Left ventricle myocardium inferior (tissue), 1 donor: Measurements from ENCODE around the gene F13A1. TPM values are rescaled to one million over a fixed set of nuclear protein-coding genes. Genes with fewer than 3 reads are reported as not detected.
A peak's percentile ranks its signal among the peaks of the same experiment; 100 is the strongest.

ENCODE experiments used
- DNase-seq: peaks from one replicate; pipeline ENCODE4 v3.0.0-alpha.2; 2020
- H3K27ac ChIP-seq: fragments of 200-600 bp; replicated peaks from 2 replicates; pipeline ENCODE4 v1.8.0; 2021
- H3K27me3 ChIP-seq: fragments of 200-600 bp; 2 replicates; pipeline ENCODE4 v1.8.0; 2021; ENCODE audit warnings: low read depth
- H3K36me3 ChIP-seq: fragments of 200-600 bp; 2 replicates; pipeline ENCODE4 v1.8.0; 2021
- H3K4me1 ChIP-seq: fragments of 200-600 bp; 2 replicates; pipeline ENCODE4 v1.8.0; 2021
- H3K4me3 ChIP-seq: fragments of 200-600 bp; 2 replicates; pipeline ENCODE4 v1.8.0; 2021; ENCODE audit warnings: mild to moderate bottlenecking, moderate library complexity
- H3K9me3 ChIP-seq: fragments of 200-600 bp; replicated peaks from 2 replicates; pipeline ENCODE4 v1.8.0; 2021
- intact Hi-C: fragments of 100-400 bp; cut with micrococcal nuclease; formaldehyde crosslinking; loops from one replicate; pipeline ENCODE4 v1.11.0; 2022
- microRNA-seq: library from miRNA; unstranded; fragments of <30 nt; microRNA quantifications from one replicate; pipeline ENCODE4 v1.2.0, GENCODE V29; 2020
- total RNA-seq: library from RNA; stranded (reverse); fragmentation: NEBNext Ultra II Directional; extraction: Animal tissue kit (Norgen Biotek cat#: 25700); gene quantifications from one replicate; pipeline ENCODE4 v1.2.1, GENCODE V29; 2021
- TF ChIP-seq, protein P1 (sequence below): fragments of 200-600 bp; IDR thresholded peaks from 2 replicates; pipeline ENCODE4 v1.8.0; 2021; ENCODE audit warnings: antibody characterized with exemption, mild to moderate bottlenecking, borderline replicate concordance
- donor health status: DM: no; HTN: yes; CAD: no; lungs with severe emphysema.

F13A1 gene
- total RNA-seq, 1 donor from 2014 or later: 93.1 TPM

DNA sequence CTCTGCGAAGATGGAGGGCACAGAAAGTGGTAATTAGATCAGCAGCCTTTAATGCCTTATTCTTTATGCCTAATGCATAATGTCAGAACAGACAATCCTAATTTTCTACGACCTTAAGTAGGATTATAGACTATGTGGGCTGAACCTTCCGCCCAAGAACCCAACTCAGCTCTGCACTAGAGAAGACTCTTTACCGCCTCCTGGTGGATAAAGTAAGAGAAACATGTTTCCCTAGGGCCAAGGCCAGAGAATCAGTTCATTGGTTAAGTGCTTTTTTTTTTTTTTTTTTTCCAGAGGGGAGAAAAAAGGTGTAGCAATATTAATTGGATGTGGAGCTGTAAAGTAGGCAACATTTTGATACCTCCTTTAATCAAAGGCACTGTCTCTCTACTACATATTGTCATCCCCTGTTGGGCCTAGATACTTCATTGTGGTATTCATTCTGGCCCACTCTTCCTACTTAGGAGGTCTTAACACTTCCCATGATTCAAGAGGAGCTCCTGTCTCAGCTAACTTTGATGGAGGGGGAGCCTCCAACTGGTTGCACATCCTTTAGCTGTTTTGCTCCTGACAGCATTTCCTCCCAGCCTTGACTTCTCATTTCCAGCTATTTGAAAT is 188.9 kb downstream of the F13A1 start:
- Histone ChIP-seq H3K4me3 (no peak overlapping the region), H3K4me1 (no peaks in the 10 kb centered on the region), H3K27me3 (no peaks in the 10 kb centered on the region), H3K9me3 (no peaks in the 10 kb centered on the region), H3K36me3 (no peaks in the 10 kb centered on the region), H3K27ac (no peak overlapping the region)
- TF ChIP-seq, protein P1, sequence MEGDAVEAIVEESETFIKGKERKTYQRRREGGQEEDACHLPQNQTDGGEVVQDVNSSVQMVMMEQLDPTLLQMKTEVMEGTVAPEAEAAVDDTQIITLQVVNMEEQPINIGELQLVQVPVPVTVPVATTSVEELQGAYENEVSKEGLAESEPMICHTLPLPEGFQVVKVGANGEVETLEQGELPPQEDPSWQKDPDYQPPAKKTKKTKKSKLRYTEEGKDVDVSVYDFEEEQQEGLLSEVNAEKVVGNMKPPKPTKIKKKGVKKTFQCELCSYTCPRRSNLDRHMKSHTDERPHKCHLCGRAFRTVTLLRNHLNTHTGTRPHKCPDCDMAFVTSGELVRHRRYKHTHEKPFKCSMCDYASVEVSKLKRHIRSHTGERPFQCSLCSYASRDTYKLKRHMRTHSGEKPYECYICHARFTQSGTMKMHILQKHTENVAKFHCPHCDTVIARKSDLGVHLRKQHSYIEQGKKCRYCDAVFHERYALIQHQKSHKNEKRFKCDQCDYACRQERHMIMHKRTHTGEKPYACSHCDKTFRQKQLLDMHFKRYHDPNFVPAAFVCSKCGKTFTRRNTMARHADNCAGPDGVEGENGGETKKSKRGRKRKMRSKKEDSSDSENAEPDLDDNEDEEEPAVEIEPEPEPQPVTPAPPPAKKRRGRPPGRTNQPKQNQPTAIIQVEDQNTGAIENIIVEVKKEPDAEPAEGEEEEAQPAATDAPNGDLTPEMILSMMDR: peak; percentile 46
- intact Hi-C loops: no loop called here
- no peak for DNase-seq

DNA sequence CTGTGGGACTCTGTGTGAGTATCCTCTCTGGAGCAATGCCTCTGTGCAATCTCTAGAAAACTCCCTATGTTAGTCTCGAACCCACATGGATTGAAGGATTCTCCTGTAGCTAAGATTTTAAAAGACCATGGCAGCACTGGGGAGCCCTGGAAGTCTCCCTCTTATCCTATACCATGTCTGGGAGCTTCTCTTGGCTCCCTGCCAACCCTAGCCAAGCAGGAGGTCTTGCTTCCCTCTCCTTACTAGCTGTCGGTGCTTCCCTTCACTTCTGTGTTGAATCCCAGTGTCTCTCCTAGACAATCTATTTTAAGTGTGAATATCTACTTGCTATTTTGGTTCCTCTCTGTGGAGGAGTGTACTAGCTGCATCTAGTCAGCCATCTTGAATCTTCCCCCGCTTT is 195.0 kb downstream of the F13A1 start:
- Histone ChIP-seq H3K4me3 (no peak overlapping the region), H3K4me1 (no peaks in the 10 kb centered on the region), H3K27me3 (no peaks in the 10 kb centered on the region), H3K36me3 (no peaks in the 10 kb centered on the region), H3K9me3 (peaks cover 21% of the 10 kb centered on the region), H3K27ac (no peak overlapping the region)
- intact Hi-C loops: no loop called here
- DNase-seq: no peak
- TF ChIP-seq, protein P1: no peak

DNA sequence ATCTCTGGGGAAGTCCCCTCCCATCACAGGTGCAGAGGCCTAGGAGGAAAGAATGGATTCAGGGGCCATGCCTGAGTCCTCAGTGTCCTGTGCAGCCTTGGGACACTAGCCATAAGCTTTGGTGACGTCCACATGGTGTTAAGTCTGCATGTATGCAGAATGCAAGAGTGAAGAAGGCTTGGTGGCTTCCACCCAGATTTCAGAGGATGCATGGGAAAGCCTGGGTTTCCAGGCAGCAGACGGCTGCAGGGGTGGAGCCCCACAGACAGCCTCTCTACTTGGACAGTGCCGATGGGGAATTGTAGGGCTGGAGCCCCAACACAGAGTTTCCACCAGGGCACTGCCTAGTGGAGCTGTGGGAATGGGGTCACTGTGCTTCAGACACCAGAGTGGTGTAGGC is 196.7 kb downstream of the F13A1 start:
- Histone ChIP-seq H3K27me3 (no peaks in the 10 kb centered on the region), H3K36me3 (no peaks in the 10 kb centered on the region), H3K4me3 (no peak overlapping the region), H3K4me1 (no peaks in the 10 kb centered on the region), H3K27ac (no peak overlapping the region), H3K9me3 (peaks cover 29% of the 10 kb centered on the region)
- no peak for DNase-seq
- intact Hi-C loops: no loop called here
- TF ChIP-seq, protein P1: no peak

DNA sequence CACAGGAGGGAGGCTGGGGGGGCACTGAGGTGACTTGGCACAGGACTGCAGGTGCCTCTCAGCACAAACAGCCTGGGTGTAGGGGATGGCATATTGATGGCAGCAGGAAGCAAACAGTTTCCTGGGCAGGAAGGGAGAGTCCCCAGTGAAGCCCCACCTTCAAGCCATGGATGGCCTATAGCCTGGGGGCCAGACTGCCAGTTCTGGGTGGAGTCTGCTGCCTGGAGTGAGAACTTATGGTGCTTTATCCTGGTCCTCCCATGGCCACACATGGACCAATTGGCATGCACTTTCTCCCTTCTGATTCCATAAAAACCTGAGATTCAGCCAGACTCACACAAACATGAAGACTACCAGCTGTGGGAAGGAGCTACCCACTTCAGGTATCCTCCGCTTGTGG is 198.5 kb downstream of the F13A1 start:
- H3K4me3 ChIP-seq: no peak overlapping the region
- no peaks in the 10 kb centered on the region for H3K4me1 ChIP-seq
- no peak overlapping the region for H3K27ac ChIP-seq
- intact Hi-C loops: no loop called here
- DNase-seq: no peak
- H3K36me3 ChIP-seq: no peaks in the 10 kb centered on the region
- no peaks in the 10 kb centered on the region for H3K27me3 ChIP-seq
- H3K9me3 ChIP-seq: peaks cover 45% of the 10 kb centered on the region
- TF ChIP-seq, protein P1: no peak

DNA sequence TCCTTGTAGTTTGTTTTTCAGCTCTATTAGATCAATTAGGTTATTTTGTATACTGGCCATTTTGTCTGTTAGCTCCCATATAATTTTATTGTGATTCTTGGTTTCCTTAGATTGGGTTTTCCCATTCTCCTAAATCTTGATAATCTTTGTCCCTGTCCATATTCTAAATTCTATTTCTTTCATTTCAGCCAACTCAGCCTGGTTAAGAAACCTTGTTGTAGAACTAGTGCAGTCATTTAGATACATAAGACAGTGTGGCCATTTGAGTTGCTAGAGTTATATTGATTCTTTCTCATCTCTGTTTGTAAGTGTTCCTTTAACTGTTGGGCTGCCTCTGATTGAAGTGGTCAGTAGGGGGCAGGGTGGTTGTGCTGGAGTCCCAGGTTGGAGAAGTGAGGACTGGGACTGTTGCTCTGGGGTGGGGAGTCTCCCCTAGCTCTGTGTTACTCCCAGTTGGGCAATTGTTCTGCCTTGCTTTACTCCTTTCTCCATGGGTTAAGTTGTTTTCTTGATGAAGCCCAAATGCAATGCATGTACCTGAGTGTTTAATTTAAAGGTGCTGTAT is 214.9 kb downstream of the F13A1 start:
- no peaks in the 10 kb centered on the region for H3K36me3 ChIP-seq
- H3K4me1 ChIP-seq: no peaks in the 10 kb centered on the region
- no peak overlapping the region for H3K4me3 ChIP-seq
- H3K9me3 ChIP-seq: peaks cover 60% of the 10 kb centered on the region
- no peak overlapping the region for H3K27ac ChIP-seq
- TF ChIP-seq, protein P1: no peak
- peaks cover 5% of the 10 kb centered on the region for H3K27me3 ChIP-seq
- no peak for DNase-seq
- intact Hi-C loops: no loop called here

Small RNAs within 50 kb of the gene (microRNA-seq; reads per million reads assigned to microRNA genes)
- not detected for gene MIR5683
- not detected for gene MIR7853
